Neuronal stem cell (in vitro differentiated cells): ENCODE data around the gene ARL6IP4.
A peak's percentile ranks its signal among the peaks of the same experiment; 100 is the strongest.

Experiments
- DNase-seq: peaks from one replicate; pipeline ENCODE4 v3.0.0-alpha.2; 2013; ENCODE audit warnings: low spot score
- H2AFZ ChIP-seq: one replicate; pipeline ENCODE4 v1.6.1; 2013; ENCODE audit warnings: mild to moderate bottlenecking, low read length, inconsistent platforms
- H2AK5ac ChIP-seq: 2 replicates; pipeline ENCODE4 v1.6.1; 2013; ENCODE audit warnings: low read depth, mild to moderate bottlenecking, inconsistent platforms, low read length, moderate library complexity, mixed read lengths
- H2BK120ac ChIP-seq: 2 replicates; pipeline ENCODE4 v1.6.1; 2013; ENCODE audit warnings: low read depth, mild to moderate bottlenecking, inconsistent platforms, low read length, moderate library complexity, mixed read lengths
- H2BK12ac ChIP-seq: one replicate; pipeline ENCODE4 v1.6.1; 2013; ENCODE audit warnings: low read length, inconsistent platforms
- H2BK15ac ChIP-seq: 2 replicates; pipeline ENCODE4 v1.6.1; 2013; ENCODE audit warnings: mild to moderate bottlenecking, low read length, inconsistent platforms, mixed read lengths
- H2BK5ac ChIP-seq: one replicate; pipeline ENCODE4 v1.6.1; 2013; ENCODE audit warnings: inconsistent platforms, mild to moderate bottlenecking, low read length, moderate library complexity
- H3K14ac ChIP-seq: one replicate; pipeline ENCODE4 v1.6.1; 2013; ENCODE audit warnings: low read length, inconsistent platforms
- H3K18ac ChIP-seq: 2 replicates; pipeline ENCODE4 v1.6.1; 2013; ENCODE audit warnings: low read length, inconsistent platforms
- H3K23ac ChIP-seq: 2 replicates; pipeline ENCODE4 v1.6.1; 2013; ENCODE audit warnings: low read depth, mild to moderate bottlenecking, mixed read lengths, low read length, inconsistent platforms; ENCODE audit not compliant: poor library complexity
- H3K27ac ChIP-seq: replicated peaks from 3 replicates; pipeline ENCODE4 v1.5.1; 2013; ENCODE audit warnings: low read length, inconsistent platforms
- H3K27me3 ChIP-seq, 3 experiments: 2 replicates each; pipeline ENCODE4 v1.6.1; 2013; ENCODE audit warnings: low read length in 3 of 3, mild to moderate bottlenecking in 2 of 3, inconsistent platforms in 1 of 3, low read depth in 1 of 3, mixed read lengths in 1 of 3, moderate library complexity in 1 of 3; ENCODE audit not compliant: control insufficient read depth in 3 of 3, insufficient read depth in 3 of 3
- H3K36me3 ChIP-seq, 2 donors: replicated peaks in 1 of 2; 2 replicates each; pipeline ENCODE4 v1.6.1; 2013; ENCODE audit warnings: low read length in 2 of 2; ENCODE audit not compliant: control insufficient read depth in 2 of 2, insufficient read depth in 2 of 2
- H3K4ac ChIP-seq: 2 replicates; pipeline ENCODE4 v1.6.1; 2013; ENCODE audit warnings: inconsistent platforms, mild to moderate bottlenecking, low read length, moderate library complexity
- H3K4me1 ChIP-seq, 2 donors: 1 replicate in 1 of 2; 2 replicates in 1 of 2; pipeline ENCODE4 v1.6.1; 2013; ENCODE audit warnings: low read length in 2 of 2, low read depth in 1 of 2; ENCODE audit not compliant: control insufficient read depth in 2 of 2, insufficient read depth in 1 of 2
- H3K4me2 ChIP-seq: one replicate; pipeline ENCODE4 v1.6.1; 2013; ENCODE audit warnings: mild to moderate bottlenecking, low read length, inconsistent platforms; ENCODE audit not compliant: insufficient read depth, poor library complexity, severe bottlenecking
- H3K4me3 ChIP-seq, 2 donors: 2 replicates each; pipeline ENCODE4 v1.5.1; 2013; ENCODE audit warnings: low read length in 2 of 2, mild to moderate bottlenecking in 2 of 2, inconsistent platforms in 1 of 2, moderate library complexity in 1 of 2
- H3K79me1 ChIP-seq: one replicate; pipeline ENCODE4 v1.6.1; 2013; ENCODE audit warnings: low read depth, mild to moderate bottlenecking, inconsistent platforms, low read length, moderate library complexity
- H3K9ac ChIP-seq: one replicate; pipeline ENCODE4 v1.6.1; 2013; ENCODE audit warnings: mild to moderate bottlenecking, low read depth, low read length, inconsistent platforms; ENCODE audit not compliant: poor library complexity
- H3K9me3 ChIP-seq, 2 donors: replicated peaks in 1 of 2; 2 replicates each; pipeline versions ENCODE3 to v1.6.1; 2013; ENCODE audit warnings: low read length in 2 of 2, mild to moderate bottlenecking in 2 of 2, inconsistent platforms in 1 of 2, low read depth in 1 of 2, mixed read lengths in 1 of 2, moderate library complexity in 1 of 2; ENCODE audit not compliant: control insufficient read depth in 2 of 2, insufficient read depth in 1 of 2
- H4K8ac ChIP-seq: one replicate; pipeline ENCODE4 v1.6.1; 2013; ENCODE audit warnings: low read depth, mild to moderate bottlenecking, inconsistent platforms, low read length, moderate library complexity
- H4K91ac ChIP-seq: one replicate; pipeline ENCODE4 v1.6.1; 2013; ENCODE audit warnings: low read length, low read depth, mild to moderate bottlenecking, inconsistent platforms; ENCODE audit not compliant: poor library complexity
- WGBS, 2 donors: extraction: QIAGEN DNeasy Blood & Tissue Kit; methylation state at CpG; one replicate each; pipeline ENCODE4 v1.1.7; 2013; ENCODE audit warnings: missing lambda C conversion rate in 2 of 2, mixed read lengths in 1 of 2; ENCODE audit not compliant: insufficient read length in 2 of 2, insufficient replicate concordance in 1 of 2; ENCODE audit errors: extremely low coverage in 2 of 2; 5-methylcytosine and 5-hydroxymethylcytosine counted together

ARL6IP4 gene

DNA sequence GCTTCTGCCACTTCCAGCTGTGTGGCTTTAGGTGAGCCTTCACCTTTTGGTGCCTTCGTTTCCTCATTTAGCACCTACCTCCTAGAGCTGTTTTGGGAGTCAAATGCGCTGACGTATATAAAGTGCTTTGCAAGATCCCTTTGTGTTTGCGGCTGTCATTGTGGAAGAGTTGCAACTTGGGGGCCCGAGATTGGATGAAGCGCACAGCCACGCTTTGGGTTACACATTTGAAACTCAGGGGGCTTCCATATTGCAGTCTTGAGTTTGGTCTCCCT is 636 bp upstream of the ARL6IP4 start:
- Histone ChIP-seq H3K4me1 (peaks cover 18 to 52% of the 10 kb centered on the region in 2 donors), H4K8ac (no peak overlapping the region), H3K14ac (no peak overlapping the region), H3K79me1 (peaks cover 17% of the 10 kb centered on the region), H2BK5ac (no peak overlapping the region), H2BK12ac (no peak overlapping the region), H3K18ac (no peak overlapping the region), H4K91ac (no peak overlapping the region), H3K9me3 (no peaks in the 10 kb centered on the region), H3K4me2 (peak overlapping the region; percentile 93), H3K23ac (no peak overlapping the region), H3K27me3 (no peaks in the 10 kb centered on the region), H3K9ac (peak overlapping the region; percentile 98), H3K4ac (no peak overlapping the region), H3K27ac (no peak overlapping the region), H3K4me3 (peak overlapping the region; percentile 95 to 97), H2AK5ac (peak overlapping the region; percentile 10), H3K36me3 (peaks cover 16 to 48% of the 10 kb centered on the region in 2 donors), H2BK15ac (no peak overlapping the region), H2BK120ac (no peak overlapping the region), H2AFZ (peak overlapping the region; percentile 98)
- no peak for DNase-seq
- WGBS, 2 donors = no CpG with 5 or more reads among the region's 7 CpGs

DNA sequence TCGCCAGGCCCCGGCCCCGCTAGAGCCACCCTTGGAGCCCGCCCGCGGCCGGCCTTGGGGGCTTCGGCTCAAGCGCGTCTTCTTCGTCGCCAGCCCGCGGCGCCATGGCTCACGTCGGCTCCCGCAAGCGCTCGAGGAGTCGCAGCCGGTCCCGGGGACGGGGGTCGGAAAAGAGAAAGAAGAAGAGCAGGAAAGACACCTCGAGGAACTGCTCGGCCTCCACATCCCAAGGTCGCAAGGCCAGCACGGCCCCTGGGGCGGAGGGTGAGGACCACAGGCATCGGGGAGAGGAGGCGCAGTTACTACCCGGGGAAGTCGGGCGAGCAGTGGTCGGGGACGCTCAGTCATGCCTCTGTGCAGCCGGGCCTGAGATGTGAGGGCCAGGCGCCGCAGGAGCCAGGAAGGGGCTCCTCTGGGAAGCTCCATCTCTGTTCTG is 573 bp downstream of the ARL6IP4 start:
- peak overlapping the region; percentile 100 for H2BK120ac ChIP-seq
- no peaks in the 10 kb centered on the region for H3K27me3 ChIP-seq
- peak overlapping the region; percentile 98 for H2AFZ ChIP-seq
- no peaks in the 10 kb centered on the region for H3K9me3 ChIP-seq
- peak overlapping the region; percentile 8 for H3K4ac ChIP-seq
- no peak overlapping the region for H2BK12ac ChIP-seq
- peak overlapping the region; percentile 98 for H3K9ac ChIP-seq
- H4K8ac ChIP-seq = peak overlapping the region; percentile 99
- no peak overlapping the region for H2BK5ac ChIP-seq
- H3K79me1 ChIP-seq = peaks cover 10% of the 10 kb centered on the region
- H3K4me2 ChIP-seq = peak overlapping the region; percentile 93
- peak overlapping the region; percentile 92 for H2AK5ac ChIP-seq
- peaks cover 16 to 48% of the 10 kb centered on the region in 2 donors for H3K36me3 ChIP-seq
- H3K27ac ChIP-seq = no peak overlapping the region
- peak overlapping the region; percentile 33 for H2BK15ac ChIP-seq
- H3K14ac ChIP-seq = peak overlapping the region; percentile 21
- H3K23ac ChIP-seq = peak overlapping the region; percentile 93
- DNase-seq = no peak
- peak overlapping the region; percentile 96 for H3K18ac ChIP-seq
- H3K4me1 ChIP-seq = peaks cover 15 to 52% of the 10 kb centered on the region in 2 donors
- no CpG with 5 or more reads among the region's 40 CpGs for WGBS, 2 donors
- H4K91ac ChIP-seq = no peak overlapping the region
- H3K4me3 ChIP-seq = peak overlapping the region; percentile 95 to 97

DNA sequence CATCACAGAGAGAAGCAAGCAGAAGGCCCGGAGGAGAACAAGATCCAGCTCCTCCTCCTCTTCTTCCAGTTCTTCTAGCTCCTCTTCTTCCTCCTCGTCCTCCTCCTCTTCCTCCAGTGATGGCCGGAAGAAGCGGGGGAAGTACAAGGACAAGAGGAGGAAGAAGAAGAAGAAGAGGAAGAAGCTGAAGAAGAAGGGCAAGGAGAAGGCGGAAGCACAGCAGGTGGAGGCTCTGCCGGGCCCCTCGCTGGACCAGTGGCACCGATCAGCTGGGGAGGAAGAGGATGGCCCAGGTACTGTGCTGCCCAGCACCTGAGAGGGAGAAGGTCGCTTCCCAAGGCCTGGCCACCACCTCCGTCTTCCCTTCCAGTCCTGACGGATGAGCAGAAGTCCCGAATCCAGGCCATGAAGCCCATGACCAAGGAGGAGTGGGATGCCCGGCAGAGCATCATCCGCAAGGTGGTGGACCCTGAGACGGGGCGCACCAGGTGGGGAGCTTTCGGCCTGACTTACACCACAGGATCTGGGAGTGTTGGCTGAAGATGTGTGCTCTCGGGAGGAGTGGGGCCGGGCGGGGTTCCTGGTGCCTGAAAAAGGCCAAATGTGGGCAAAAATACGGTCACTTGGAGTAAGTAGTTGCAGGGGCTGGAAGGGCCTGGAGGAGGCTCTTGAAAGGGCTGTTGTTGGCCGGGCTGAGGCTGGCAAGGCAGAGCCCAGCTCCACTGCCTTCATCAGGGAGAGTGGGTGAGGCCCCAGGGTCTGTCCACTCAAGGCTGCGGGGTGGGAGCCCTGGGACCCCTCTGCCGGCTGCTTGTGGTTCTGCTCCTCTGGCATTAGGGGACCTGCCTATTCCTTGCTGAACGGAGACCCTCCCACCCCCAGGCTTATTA is 1.4 kb downstream of the ARL6IP4 start:
- Histone ChIP-seq H3K27ac (no peak overlapping the region), H3K4me2 (peak overlapping the region; percentile 93), H3K23ac (peak overlapping the region; percentile 48), H3K4ac (peak overlapping the region; percentile 32), H2BK12ac (no peak overlapping the region), H4K8ac (no peak overlapping the region), H3K4me1 (peaks cover 12 to 46% of the 10 kb centered on the region in 2 donors), H3K9ac (peak overlapping the region; percentile 98), H3K18ac (peak overlapping the region; percentile 72), H4K91ac (no peak overlapping the region), H3K4me3 (peak overlapping the region; percentile 95 to 97), H2BK5ac (no peak overlapping the region), H3K9me3 (no peaks in the 10 kb centered on the region), H2AFZ (no peak overlapping the region), H3K36me3 (peaks cover 16 to 49% of the 10 kb centered on the region in 2 donors), H2BK15ac (no peak overlapping the region), H3K27me3 (no peaks in the 10 kb centered on the region), H2BK120ac (peak overlapping the region; percentile 100), H3K14ac (peak overlapping the region; percentile 76), H3K79me1 (peaks cover 10% of the 10 kb centered on the region), H2AK5ac (peak overlapping the region; percentile 92)
- whole genome bisulfite sequencing, 2 donors = no CpG with 5 or more reads among the region's 25 CpGs
- DNase-seq = no peak

DNA sequence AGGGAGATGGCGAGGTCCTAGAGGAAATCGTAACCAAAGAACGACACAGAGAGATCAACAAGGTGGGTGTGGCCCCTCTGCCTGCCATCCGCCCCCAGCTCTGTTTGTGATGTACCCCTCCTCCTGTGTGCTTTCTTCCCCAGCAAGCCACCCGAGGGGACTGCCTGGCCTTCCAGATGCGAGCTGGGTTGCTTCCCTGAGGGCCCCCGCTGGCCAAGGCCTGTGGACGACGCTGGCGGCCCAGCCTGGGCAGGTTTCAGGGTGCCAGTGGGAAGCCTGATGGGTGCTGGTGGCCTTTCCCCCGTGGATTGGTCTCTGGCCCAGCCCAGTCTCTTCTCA is 2.0 kb downstream of the ARL6IP4 start:
- H2AK5ac ChIP-seq = no peak overlapping the region
- no peak overlapping the region for H3K4me2 ChIP-seq
- H3K9me3 ChIP-seq = no peaks in the 10 kb centered on the region
- no peak overlapping the region for H3K4ac ChIP-seq
- H4K91ac ChIP-seq = no peak overlapping the region
- WGBS, 2 donors = no CpG with 5 or more reads among the region's 11 CpGs
- H3K4me3 ChIP-seq = peak overlapping the region in 1 of 2 donors; percentile 95
- peaks cover 12 to 46% of the 10 kb centered on the region in 2 donors for H3K4me1 ChIP-seq
- H3K18ac ChIP-seq = no peak overlapping the region
- peaks cover 11% of the 10 kb centered on the region for H3K79me1 ChIP-seq
- H2BK120ac ChIP-seq = no peak overlapping the region
- H3K36me3 ChIP-seq = peaks cover 12 to 49% of the 10 kb centered on the region in 2 donors
- H2AFZ ChIP-seq = no peak overlapping the region
- H2BK12ac ChIP-seq = no peak overlapping the region
- H2BK15ac ChIP-seq = no peak overlapping the region
- H2BK5ac ChIP-seq = no peak overlapping the region
- no peak overlapping the region for H3K14ac ChIP-seq
- no peak for DNase-seq
- no peak overlapping the region for H4K8ac ChIP-seq
- H3K23ac ChIP-seq = peak overlapping the region; percentile 48
- H3K27ac ChIP-seq = no peak overlapping the region
- no peaks in the 10 kb centered on the region for H3K27me3 ChIP-seq
- H3K9ac ChIP-seq = no peak overlapping the region
